ENCODE measurements around the gene MAEA.

MAEA gene

DNA sequence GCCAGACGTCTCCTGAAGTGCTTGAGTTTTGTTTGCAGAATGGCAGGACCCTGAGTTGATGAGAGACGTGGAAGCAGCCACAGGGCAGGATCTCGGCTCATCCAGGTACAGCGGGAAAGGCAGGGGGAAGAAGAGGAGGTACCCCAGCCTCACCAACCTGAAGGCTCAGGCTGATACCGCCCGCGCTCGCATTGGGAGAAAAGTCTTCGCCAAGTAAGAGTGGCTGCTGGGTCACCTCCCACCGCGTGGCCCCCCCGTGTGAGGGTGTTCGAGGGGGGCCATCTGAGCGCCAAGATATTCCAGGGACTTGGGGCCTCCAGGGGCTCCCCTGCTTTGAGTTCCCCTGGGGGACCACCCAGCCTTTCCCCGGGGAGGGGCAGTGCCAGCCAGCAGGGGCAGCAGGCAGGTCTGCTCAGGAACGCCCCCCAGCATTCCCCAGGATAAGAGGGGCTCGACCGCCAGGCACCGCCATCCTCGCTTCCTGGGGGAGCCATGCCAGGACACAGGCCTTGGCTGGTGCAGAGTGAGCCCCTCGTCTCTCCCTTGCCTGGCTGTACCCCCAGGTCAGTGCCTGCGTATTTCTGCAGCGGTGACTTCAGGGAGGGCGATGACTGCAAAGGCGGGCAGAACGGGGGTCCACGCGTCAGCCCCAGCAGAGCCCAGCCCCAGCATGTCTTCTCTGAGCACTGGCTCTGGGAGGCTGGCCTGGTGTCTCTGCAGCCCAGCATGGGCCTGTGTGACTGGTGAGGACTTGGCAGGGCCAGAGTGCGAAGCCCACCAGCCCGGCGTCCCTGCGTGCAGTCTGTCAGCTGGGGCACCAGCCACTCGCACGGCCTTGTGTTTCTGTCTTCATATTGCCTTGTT is 94.3 kb downstream of the MAEA start:
- DNase-seq: no peak

DNA sequence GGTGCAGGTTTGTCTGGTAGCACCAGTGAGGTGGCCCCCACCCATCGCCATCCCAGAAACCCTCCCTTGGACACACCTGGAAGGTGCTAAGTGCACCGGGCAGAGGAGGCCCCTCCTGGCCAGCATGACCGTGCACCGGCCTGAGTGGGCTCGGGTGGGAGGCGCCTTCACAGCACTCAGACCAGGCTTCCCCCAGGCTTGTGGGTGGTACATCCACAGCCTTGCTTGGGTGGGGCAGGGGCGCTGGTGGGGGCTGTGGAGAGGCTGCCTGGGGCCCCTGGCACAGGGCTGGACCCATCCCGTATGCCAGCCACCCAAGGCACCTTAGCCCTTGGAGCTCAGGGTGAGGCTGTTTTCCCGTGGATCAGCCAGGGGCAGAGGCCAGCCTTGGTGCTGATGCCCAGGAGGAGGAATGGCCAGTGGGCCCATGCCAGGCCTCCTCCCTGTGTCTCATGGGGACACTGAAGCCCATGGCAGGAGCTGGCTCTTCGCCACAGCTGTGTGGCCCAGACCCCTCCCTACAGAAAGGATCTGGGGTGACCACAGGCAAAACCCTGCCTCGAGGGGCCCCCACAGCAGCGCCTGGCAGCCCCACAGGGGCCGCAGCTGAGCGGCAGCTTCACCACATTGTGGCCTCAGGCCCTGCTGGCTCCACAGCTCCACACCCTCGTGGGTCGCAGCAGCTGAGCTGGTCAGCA is 95.1 kb downstream of the MAEA start:
- DNase-seq: no peak

DNA sequence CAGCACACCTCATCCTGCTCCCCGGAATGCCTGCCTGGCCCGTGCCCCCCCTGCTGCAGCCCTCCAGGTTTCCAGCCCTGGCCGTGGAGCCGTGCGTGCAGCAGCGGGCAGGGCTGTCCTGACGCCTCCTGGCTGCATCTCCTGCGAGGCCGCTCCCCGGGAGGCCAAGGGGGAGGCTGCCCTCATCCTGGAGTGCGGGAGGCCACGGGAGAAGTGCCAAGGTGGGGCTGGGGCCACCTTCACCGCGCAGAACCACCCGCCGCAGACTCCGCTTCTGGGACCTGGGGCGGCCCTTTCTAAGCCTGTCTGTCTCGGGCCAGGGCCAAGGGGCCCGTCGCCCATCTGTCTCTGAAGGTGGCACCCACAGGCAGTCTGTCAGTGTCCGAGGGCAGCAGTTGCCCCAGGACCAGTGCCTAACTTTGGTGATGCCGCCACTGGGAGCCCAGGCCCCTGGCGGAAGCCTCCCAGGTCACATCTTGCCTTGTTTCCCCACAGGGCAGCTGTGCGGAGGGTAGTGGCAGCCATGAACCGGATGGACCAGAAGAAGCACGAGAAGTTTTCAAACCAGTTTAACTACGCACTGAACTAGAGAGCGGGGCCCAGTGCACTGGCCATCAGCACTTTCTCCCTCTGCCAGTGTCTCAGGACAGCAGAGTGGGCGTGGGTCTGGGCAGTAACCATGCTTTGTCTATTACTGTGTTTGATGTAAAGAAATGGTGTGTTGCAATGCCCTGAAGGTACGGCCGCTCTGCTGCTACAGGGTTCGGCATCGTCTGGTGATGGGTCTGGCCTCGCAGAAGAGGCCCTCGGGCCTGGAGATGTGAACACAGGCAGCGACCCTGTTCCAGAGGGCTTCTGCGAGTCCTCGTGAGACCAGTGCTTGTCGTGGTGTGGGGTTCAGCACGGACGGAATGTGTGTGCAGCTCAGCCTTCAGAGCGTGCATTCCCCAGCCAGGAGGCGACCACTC is 96.0 kb downstream of the MAEA start:
- no peak for DNase-seq
